HEK293 (cell line): ENCODE results near the gene HYAL4.

Experiments
- CTCF ChIA-PET: fragments of 350-600 bp; formaldehyde crosslinking; extraction: SDS; loops from one replicate; lab custom pipeline; 2021; ENCODE audit warnings: antibody characterized with exemption; lab: Yijun Ruan, JAX
- POLR2A ChIA-PET: fragments of 300-600 bp; formaldehyde crosslinking; extraction: SDS; loops from one replicate; lab custom pipeline; 2020; ENCODE audit warnings: antibody characterized with exemption, inconsistent platforms; lab: Yijun Ruan, JAX
- H3K27ac ChIP-seq: fragments of 200-500 bp; sonication (Bioruptor generic); 2 replicates; pipeline ENCODE4 v1.5.1; 2014; ENCODE audit warnings: low read depth, low read length, control low read depth, inconsistent platforms; ENCODE audit errors: extremely low read depth
- H3K36me3 ChIP-seq, 2 experiments: fragments of 200-500 bp in 1 of 2; sonication (Bioruptor generic) in 1 of 2; 1 replicate in 1 of 2; 2 replicates in 1 of 2; pipeline ENCODE4 v1.5.1; 2014 to 2017; ENCODE audit warnings: inconsistent platforms in 2 of 2, low read length in 2 of 2; ENCODE audit not compliant: control insufficient read depth in 2 of 2, insufficient read depth in 1 of 2
- H3K4me1 ChIP-seq: fragments of 200-500 bp; sonication (Bioruptor generic); 2 replicates; pipeline ENCODE4 v1.5.1; 2014; ENCODE audit warnings: mild to moderate bottlenecking, low read length, inconsistent platforms; ENCODE audit not compliant: control insufficient read depth, insufficient read depth
- H3K4me3 ChIP-seq: 2 replicates; pipeline ENCODE4 v1.5.1; 2011; ENCODE audit warnings: low read depth, mild to moderate bottlenecking, control low read depth, low read length, moderate library complexity
- H3K9me3 ChIP-seq: fragments of 200-500 bp; sonication (Bioruptor generic); 2 replicates; pipeline ENCODE4 v1.5.1; 2014; ENCODE audit warnings: low read depth, low read length, inconsistent platforms; ENCODE audit not compliant: control insufficient read depth, insufficient read depth
- KLF1 ChIP-seq: fragments of 450-650 bp; formaldehyde crosslinking; IDR thresholded peaks from 2 replicates; pipeline ENCODE4 v1.5.1; 2016; ENCODE audit warnings: missing biosample characterization, missing genetic modification characterization
- OVOL3 ChIP-seq: fragments of 450-650 bp; formaldehyde crosslinking; IDR thresholded peaks from 2 replicates; pipeline ENCODE4 v1.5.1; 2016; ENCODE audit warnings: missing biosample characterization, missing genetic modification characterization
- REPIN1 ChIP-seq: fragments of 450-650 bp; formaldehyde crosslinking; IDR thresholded peaks from 2 replicates; pipeline ENCODE4 v1.5.1; 2017; ENCODE audit warnings: missing biosample characterization, missing genetic modification characterization, low read depth
- ZBTB20 ChIP-seq: fragments of 450-650 bp; formaldehyde crosslinking; IDR thresholded peaks from 2 replicates; pipeline ENCODE4 v1.5.1; 2016; ENCODE audit warnings: missing biosample characterization, missing genetic modification characterization
- ZBTB48 ChIP-seq: fragments of 450-650 bp; formaldehyde crosslinking; IDR thresholded peaks from 2 replicates; pipeline ENCODE4 v1.5.1; 2016; ENCODE audit warnings: missing biosample characterization, missing genetic modification characterization
- ZFHX2 ChIP-seq: fragments of 450-650 bp; formaldehyde crosslinking; conservative IDR thresholded peaks from 2 replicates; pipeline ENCODE4 v1.5.1; 2016; ENCODE audit warnings: missing biosample characterization, missing genetic modification characterization
- ZNF133 ChIP-seq: fragments of 450-650 bp; formaldehyde crosslinking; IDR thresholded peaks from 2 replicates; pipeline ENCODE4 v1.5.1; 2016; ENCODE audit warnings: missing biosample characterization, missing genetic modification characterization
- ZNF140 ChIP-seq: fragments of 450-650 bp; formaldehyde crosslinking; IDR thresholded peaks from 2 replicates; pipeline ENCODE4 v1.5.1; 2016; ENCODE audit warnings: missing biosample characterization, missing genetic modification characterization
- ZNF19 ChIP-seq: fragments of 450-650 bp; formaldehyde crosslinking; IDR thresholded peaks from 2 replicates; pipeline ENCODE4; 2016; ENCODE audit warnings: missing biosample characterization, missing genetic modification characterization, low read depth
- ZNF23 ChIP-seq: fragments of 450-650 bp; formaldehyde crosslinking; IDR thresholded peaks from 2 replicates; pipeline ENCODE4 v1.5.1; 2016; ENCODE audit warnings: missing biosample characterization, missing genetic modification characterization, borderline replicate concordance
- ZNF416 ChIP-seq: fragments of 450-650 bp; formaldehyde crosslinking; IDR thresholded peaks from 2 replicates; pipeline ENCODE4 v1.5.1; 2016; ENCODE audit warnings: missing biosample characterization, missing genetic modification characterization
- ZNF433 ChIP-seq: fragments of 450-650 bp; formaldehyde crosslinking; IDR thresholded peaks from 2 replicates; pipeline ENCODE4 v1.5.1; 2016; ENCODE audit warnings: missing biosample characterization, missing genetic modification characterization, low read depth
- ZNF514 ChIP-seq: fragments of 450-650 bp; formaldehyde crosslinking; IDR thresholded peaks from 2 replicates; pipeline ENCODE4 v1.5.1; 2016; ENCODE audit warnings: missing biosample characterization, missing genetic modification characterization
- ZNF521 ChIP-seq: fragments of 450-650 bp; formaldehyde crosslinking; IDR thresholded peaks from 2 replicates; pipeline ENCODE4 v1.5.1; 2017; ENCODE audit warnings: missing biosample characterization, mild to moderate bottlenecking, missing genetic modification characterization
- ZNF544 ChIP-seq: fragments of 450-650 bp; formaldehyde crosslinking; IDR thresholded peaks from 2 replicates; pipeline ENCODE4 v1.5.0; 2017; ENCODE audit warnings: missing biosample characterization, missing genetic modification characterization
- ZNF654 ChIP-seq: fragments of 450-650 bp; formaldehyde crosslinking; IDR thresholded peaks from 2 replicates; pipeline ENCODE4 v1.5.1; 2016; ENCODE audit warnings: low read depth, missing biosample characterization, missing genetic modification characterization
- ZNF660 ChIP-seq: fragments of 450-650 bp; IDR thresholded peaks from 2 replicates; pipeline ENCODE4 v1.5.1; 2018; ENCODE audit warnings: missing biosample characterization, mild to moderate bottlenecking, missing genetic modification characterization
- ZNF670 ChIP-seq: fragments of 450-650 bp; formaldehyde crosslinking; IDR thresholded peaks from 2 replicates; pipeline ENCODE4 v1.5.1; 2016; ENCODE audit warnings: missing biosample characterization, missing genetic modification characterization, low read depth
- ZNF777 ChIP-seq: fragments of 450-650 bp; formaldehyde crosslinking; IDR thresholded peaks from 2 replicates; pipeline ENCODE4 v1.5.1; 2017; ENCODE audit warnings: missing biosample characterization, missing genetic modification characterization, borderline replicate concordance
- ZNF791 ChIP-seq: fragments of 450-650 bp; formaldehyde crosslinking; IDR thresholded peaks from 2 replicates; pipeline ENCODE4 v1.5.1; 2016; ENCODE audit warnings: missing biosample characterization, missing genetic modification characterization
- ZNF830 ChIP-seq: fragments of 450-650 bp; IDR thresholded peaks from 2 replicates; pipeline ENCODE4 v1.5.0; 2018; ENCODE audit warnings: missing biosample characterization, missing genetic modification characterization, low read depth, mild to moderate bottlenecking, moderate library complexity
- ZXDB ChIP-seq: fragments of 450-650 bp; formaldehyde crosslinking; IDR thresholded peaks from 2 replicates; pipeline ENCODE4 v1.5.1; 2016; ENCODE audit warnings: missing biosample characterization, missing genetic modification characterization
- TF ChIP-seq, protein P1 (sequence below): fragments of 450-650 bp; formaldehyde crosslinking; IDR thresholded peaks from 2 replicates; pipeline ENCODE4 v1.5.1; 2016; ENCODE audit warnings: missing biosample characterization, missing genetic modification characterization
- TF ChIP-seq, protein P2 (sequence below): fragments of 450-650 bp; formaldehyde crosslinking; IDR thresholded peaks from 2 replicates; pipeline ENCODE4 v1.5.1; 2016; ENCODE audit warnings: missing biosample characterization, missing genetic modification characterization
- TF ChIP-seq, protein P3 (sequence below): fragments of 450-650 bp; IDR thresholded peaks from 2 replicates; pipeline ENCODE4 v1.5.1; 2018; ENCODE audit warnings: missing biosample characterization, missing genetic modification characterization
- TF ChIP-seq, protein P4 (sequence below): fragments of 450-650 bp; formaldehyde crosslinking; IDR thresholded peaks from 2 replicates; pipeline ENCODE4 v1.5.1; 2016; ENCODE audit warnings: missing biosample characterization, missing genetic modification characterization
- TF ChIP-seq, protein P5 (sequence below): fragments of 450-650 bp; formaldehyde crosslinking; IDR thresholded peaks from 2 replicates; pipeline ENCODE4 v1.5.1; 2016; ENCODE audit warnings: missing biosample characterization, missing genetic modification characterization

Gene HYAL4

DNA sequence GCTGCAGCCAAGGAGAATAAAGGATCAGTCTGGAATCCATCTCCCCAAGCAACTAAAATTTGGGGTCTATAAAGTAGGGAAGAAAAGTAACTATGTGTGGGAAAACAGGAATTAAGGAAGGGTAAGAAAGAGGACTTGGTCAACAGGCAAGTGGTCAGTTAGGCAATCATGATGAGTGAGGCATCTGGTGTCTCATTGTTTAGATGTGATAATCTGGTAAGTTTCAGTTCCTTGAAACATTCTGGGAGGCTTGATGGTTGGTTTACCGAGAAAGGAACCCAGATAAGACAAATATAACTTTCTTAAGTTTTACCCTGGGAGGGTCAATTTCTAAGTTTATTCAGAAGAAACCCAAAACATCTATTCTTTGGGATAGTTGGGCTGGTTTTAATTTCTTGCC, 22.3 kb downstream of the HYAL4 start:
- H3K4me1 ChIP-seq = no peaks in the 10 kb centered on the region
- ChIA-PET POLR2A (no interaction called here), CTCF (interaction anchor here (4.1 kb wide), 1 partner anchor 69 kb away, joined by 73 read pairs; no protein-coding TSS in a partner anchor)
- no peak overlapping the region for H3K4me3 ChIP-seq
- no peaks in the 10 kb centered on the region for H3K9me3 ChIP-seq
- H3K36me3 ChIP-seq = no peaks in the 10 kb centered on the region
- TF ChIP-seq ZNF544 (tag by site-specific recombination) = no peak
- TF ChIP-seq, protein P1, sequence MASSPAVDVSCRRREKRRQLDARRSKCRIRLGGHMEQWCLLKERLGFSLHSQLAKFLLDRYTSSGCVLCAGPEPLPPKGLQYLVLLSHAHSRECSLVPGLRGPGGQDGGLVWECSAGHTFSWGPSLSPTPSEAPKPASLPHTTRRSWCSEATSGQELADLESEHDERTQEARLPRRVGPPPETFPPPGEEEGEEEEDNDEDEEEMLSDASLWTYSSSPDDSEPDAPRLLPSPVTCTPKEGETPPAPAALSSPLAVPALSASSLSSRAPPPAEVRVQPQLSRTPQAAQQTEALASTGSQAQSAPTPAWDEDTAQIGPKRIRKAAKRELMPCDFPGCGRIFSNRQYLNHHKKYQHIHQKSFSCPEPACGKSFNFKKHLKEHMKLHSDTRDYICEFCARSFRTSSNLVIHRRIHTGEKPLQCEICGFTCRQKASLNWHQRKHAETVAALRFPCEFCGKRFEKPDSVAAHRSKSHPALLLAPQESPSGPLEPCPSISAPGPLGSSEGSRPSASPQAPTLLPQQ (tag by site-specific recombination) = no peak
- no peak for TF ChIP-seq ZNF660 (tag by site-specific recombination)
- no peak for TF ChIP-seq ZNF777 (tag by site-specific recombination)
- no peak for TF ChIP-seq ZNF133 (tag by site-specific recombination)
- TF ChIP-seq OVOL3 = no peak
- no peak for TF ChIP-seq ZNF830 (tag by site-specific recombination)
- TF ChIP-seq REPIN1 = no peak
- no peak for TF ChIP-seq ZNF521 (tag by site-specific recombination)
- no peak for TF ChIP-seq ZXDB (tag by site-specific recombination)
- TF ChIP-seq ZNF140 (tag by site-specific recombination) = no peak
- no peak for TF ChIP-seq ZFHX2
- no peak for TF ChIP-seq ZNF416 (tag by site-specific recombination)
- TF ChIP-seq, protein P2, sequence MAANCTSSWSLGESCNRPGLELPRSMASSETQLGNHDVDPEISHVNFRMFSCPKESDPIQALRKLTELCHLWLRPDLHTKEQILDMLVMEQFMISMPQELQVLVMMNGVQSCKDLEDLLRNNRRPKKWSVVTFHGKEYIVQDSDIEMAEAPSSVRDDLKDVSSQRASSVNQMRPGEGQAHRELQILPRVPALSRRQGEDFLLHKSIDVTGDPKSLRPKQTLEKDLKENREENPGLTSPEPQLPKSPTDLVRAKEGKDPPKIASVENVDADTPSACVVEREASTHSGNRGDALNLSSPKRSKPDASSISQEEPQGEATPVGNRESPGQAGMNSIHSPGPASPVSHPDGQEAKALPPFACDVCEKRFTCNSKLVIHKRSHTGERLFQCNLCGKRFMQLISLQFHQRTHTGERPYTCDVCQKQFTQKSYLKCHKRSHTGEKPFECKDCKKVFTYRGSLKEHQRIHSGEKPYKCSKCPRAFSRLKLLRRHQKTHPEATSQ (tag by site-specific recombination) = no peak
- TF ChIP-seq, protein P3, sequence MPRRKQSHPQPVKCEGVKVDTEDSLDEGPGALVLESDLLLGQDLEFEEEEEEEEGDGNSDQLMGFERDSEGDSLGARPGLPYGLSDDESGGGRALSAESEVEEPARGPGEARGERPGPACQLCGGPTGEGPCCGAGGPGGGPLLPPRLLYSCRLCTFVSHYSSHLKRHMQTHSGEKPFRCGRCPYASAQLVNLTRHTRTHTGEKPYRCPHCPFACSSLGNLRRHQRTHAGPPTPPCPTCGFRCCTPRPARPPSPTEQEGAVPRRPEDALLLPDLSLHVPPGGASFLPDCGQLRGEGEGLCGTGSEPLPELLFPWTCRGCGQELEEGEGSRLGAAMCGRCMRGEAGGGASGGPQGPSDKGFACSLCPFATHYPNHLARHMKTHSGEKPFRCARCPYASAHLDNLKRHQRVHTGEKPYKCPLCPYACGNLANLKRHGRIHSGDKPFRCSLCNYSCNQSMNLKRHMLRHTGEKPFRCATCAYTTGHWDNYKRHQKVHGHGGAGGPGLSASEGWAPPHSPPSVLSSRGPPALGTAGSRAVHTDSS (tag by site-specific recombination) = no peak
- no peak for TF ChIP-seq ZNF19
- no peak for TF ChIP-seq ZNF670
- TF ChIP-seq ZNF791 = no peak
- no peak for TF ChIP-seq ZNF514 (tag by site-specific recombination)
- TF ChIP-seq ZNF23 (tag by site-specific recombination) = no peak
- H3K27ac ChIP-seq = no peak overlapping the region

DNA sequence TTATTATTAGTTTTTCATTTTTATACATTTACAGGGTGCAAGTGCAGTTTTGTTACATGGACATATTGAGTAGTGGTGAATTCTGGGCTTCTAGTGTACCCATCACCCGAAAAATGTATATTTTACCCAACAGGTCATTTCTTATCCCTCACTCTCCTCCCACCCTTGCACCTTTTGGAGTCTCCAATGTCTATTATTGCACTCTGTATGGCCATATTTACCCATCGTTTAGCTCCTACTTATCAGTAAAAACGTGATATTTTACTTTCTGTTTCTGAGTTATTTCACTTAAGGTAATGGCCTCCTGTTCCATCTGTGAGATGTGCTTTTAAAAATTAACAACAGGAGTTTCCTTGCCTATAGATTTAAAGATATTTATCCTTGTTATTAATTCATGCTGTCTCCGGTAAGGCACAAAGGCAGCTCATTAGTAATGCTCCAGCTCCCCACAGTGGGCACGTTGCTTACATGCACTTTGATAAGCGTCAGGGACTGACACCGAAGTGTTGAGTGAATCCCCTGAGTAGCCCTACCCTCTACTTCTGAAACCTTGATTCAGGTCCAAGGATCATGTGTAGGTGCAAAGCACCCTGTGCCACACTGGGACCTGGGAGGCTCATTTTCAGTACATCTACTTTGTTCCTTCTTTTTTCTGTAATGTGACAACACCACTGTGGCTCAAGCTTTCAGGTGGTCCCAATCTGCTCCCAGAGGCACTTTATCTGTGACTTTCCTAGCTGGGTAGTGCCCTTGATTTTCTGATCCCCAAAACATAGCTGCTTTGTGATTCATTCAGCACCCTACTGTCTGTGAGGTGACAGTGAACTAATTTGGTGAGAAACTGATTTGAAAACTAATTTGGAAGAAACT, 27.3 kb downstream of the HYAL4 start:
- ChIA-PET CTCF (interaction anchor here (0.5 to 3.1 kb wide), 44 partner anchors 9 to 1053 kb away, joined by 3 to 74 read pairs (median 4); partner anchors contain the start of gene WASL), POLR2A (interaction anchor here (0.7 to 1.0 kb wide), 2 partner anchors 74 to 231 kb away, joined by 3 to 4 read pairs; no protein-coding TSS in a partner anchor)
- no peaks in the 10 kb centered on the region for H3K9me3 ChIP-seq
- H3K4me1 ChIP-seq = no peaks in the 10 kb centered on the region
- no peak overlapping the region for H3K4me3 ChIP-seq
- H3K27ac ChIP-seq = no peak overlapping the region
- H3K36me3 ChIP-seq = no peaks in the 10 kb centered on the region
- TF ChIP-seq KLF1 (tag by site-specific recombination) (no peak), ZNF654 (tag by site-specific recombination) (peak; percentile 85), ZBTB20 (tag by site-specific recombination) (peak; percentile 84), ZNF433 (tag by site-specific recombination) (no peak), ZBTB48 (tag by site-specific recombination) (peak; percentile 22; the same call in 1 of the 2 replicates)
- TF ChIP-seq, protein P4, sequence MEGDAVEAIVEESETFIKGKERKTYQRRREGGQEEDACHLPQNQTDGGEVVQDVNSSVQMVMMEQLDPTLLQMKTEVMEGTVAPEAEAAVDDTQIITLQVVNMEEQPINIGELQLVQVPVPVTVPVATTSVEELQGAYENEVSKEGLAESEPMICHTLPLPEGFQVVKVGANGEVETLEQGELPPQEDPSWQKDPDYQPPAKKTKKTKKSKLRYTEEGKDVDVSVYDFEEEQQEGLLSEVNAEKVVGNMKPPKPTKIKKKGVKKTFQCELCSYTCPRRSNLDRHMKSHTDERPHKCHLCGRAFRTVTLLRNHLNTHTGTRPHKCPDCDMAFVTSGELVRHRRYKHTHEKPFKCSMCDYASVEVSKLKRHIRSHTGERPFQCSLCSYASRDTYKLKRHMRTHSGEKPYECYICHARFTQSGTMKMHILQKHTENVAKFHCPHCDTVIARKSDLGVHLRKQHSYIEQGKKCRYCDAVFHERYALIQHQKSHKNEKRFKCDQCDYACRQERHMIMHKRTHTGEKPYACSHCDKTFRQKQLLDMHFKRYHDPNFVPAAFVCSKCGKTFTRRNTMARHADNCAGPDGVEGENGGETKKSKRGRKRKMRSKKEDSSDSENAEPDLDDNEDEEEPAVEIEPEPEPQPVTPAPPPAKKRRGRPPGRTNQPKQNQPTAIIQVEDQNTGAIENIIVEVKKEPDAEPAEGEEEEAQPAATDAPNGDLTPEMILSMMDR (tag by site-specific recombination) = peak; percentile 63
- TF ChIP-seq, protein P5, sequence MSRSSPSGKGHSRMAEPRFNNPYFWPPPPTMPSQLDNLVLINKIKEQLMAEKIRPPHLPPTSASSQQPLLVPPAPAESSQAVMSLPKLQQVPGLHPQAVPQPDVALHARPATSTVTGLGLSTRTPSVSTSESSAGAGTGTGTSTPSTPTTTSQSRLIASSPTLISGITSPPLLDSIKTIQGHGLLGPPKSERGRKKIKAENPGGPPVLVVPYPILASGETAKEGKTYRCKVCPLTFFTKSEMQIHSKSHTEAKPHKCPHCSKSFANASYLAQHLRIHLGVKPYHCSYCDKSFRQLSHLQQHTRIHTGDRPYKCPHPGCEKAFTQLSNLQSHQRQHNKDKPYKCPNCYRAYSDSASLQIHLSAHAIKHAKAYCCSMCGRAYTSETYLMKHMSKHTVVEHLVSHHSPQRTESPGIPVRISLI (tag by site-specific recombination) = no peak
